GM23338 (cell line): Measurements from ENCODE around the gene NEURL1. TPM values are rescaled to one million over a fixed set of nuclear protein-coding genes. Genes with fewer than 3 reads are reported as not detected.

ENCODE experiments used
- ATAC-seq: fragments of 200-7000 bp; cut with Tn5 transposase; 3 replicates; pipeline ENCODE4 v1.9.1; 2020
- DNase-seq: peaks from one replicate; pipeline ENCODE4 v3.0.0-alpha.2; 2015; ENCODE audit warnings: low spot score
- H2AFZ ChIP-seq: fragments of 200-600 bp; sonication (generic); 2 replicates; pipeline ENCODE4 v1.8.0; 2016; ENCODE audit warnings: antibody characterized with exemption, mild to moderate bottlenecking, moderate library complexity
- H3F3A ChIP-seq: fragments of 200-600 bp; sonication (generic); replicated peaks from 2 replicates; pipeline ENCODE4 v1.8.0; 2017; ENCODE audit warnings: antibody characterized with exemption, mixed run types, low read depth
- H3K27ac ChIP-seq: fragments of 200-600 bp; sonication (generic); 2 replicates; pipeline ENCODE4 v1.6.1; 2016; ENCODE audit warnings: low read depth
- H3K27me3 ChIP-seq: fragments of 200-600 bp; sonication (generic); 2 replicates; pipeline ENCODE4 v1.8.0; 2016; ENCODE audit warnings: mild to moderate bottlenecking, mixed run types, moderate library complexity; ENCODE audit not compliant: insufficient read depth
- H3K36me3 ChIP-seq: fragments of 200-600 bp; sonication (generic); 2 replicates; pipeline ENCODE4 v1.8.0; 2016; ENCODE audit warnings: mild to moderate bottlenecking; ENCODE audit not compliant: insufficient read depth
- H3K4me1 ChIP-seq: fragments of 200-600 bp; sonication (generic); 2 replicates; pipeline ENCODE4 v1.8.0; 2016; ENCODE audit warnings: mild to moderate bottlenecking, moderate library complexity; ENCODE audit not compliant: insufficient read depth
- H3K4me2 ChIP-seq: fragments of 200-600 bp; sonication (generic); 2 replicates; pipeline ENCODE4 v1.7.1; 2017; ENCODE audit warnings: mixed run types
- H3K4me3 ChIP-seq: fragments of 200-600 bp; sonication (generic); 2 replicates; pipeline ENCODE4 v1.6.1; 2016; ENCODE audit warnings: mixed run types
- H3K79me2 ChIP-seq: fragments of 200-600 bp; sonication (generic); replicated peaks from 2 replicates; pipeline ENCODE4 v1.8.0; 2017; ENCODE audit warnings: mild to moderate bottlenecking; ENCODE audit not compliant: insufficient read depth
- H3K9me2 ChIP-seq: fragments of 200-600 bp; sonication (generic); 2 replicates; pipeline ENCODE4 v1.8.0; 2017; ENCODE audit not compliant: insufficient read depth
- H4K20me1 ChIP-seq: fragments of 200-600 bp; sonication (generic); replicated peaks from 2 replicates; pipeline ENCODE4 v1.8.0; 2017; ENCODE audit warnings: mild to moderate bottlenecking; ENCODE audit not compliant: insufficient read depth
- H3K27ac Mint-ChIP-seq: 2 replicates; pipeline ENCODE4 v1.8.0; 2020; ENCODE audit warnings: inconsistent platforms, mild to moderate bottlenecking, moderate library complexity, mixed read lengths
- H3K27me3 Mint-ChIP-seq: 3 replicates; pipeline ENCODE4 v1.8.0; 2022; ENCODE audit warnings: low read depth, mild to moderate bottlenecking, moderate library complexity, mixed read lengths, inconsistent platforms; ENCODE audit not compliant: insufficient read depth, poor library complexity
- H3K36me3 Mint-ChIP-seq: 3 replicates; pipeline ENCODE4 v1.8.0; 2021; ENCODE audit warnings: low read depth, mild to moderate bottlenecking, inconsistent platforms, moderate library complexity, mixed read lengths
- H3K4me1 Mint-ChIP-seq: 3 replicates; pipeline ENCODE4 v1.8.0; 2020; ENCODE audit warnings: mild to moderate bottlenecking, inconsistent platforms, mixed read lengths
- H3K4me3 Mint-ChIP-seq: 3 replicates; pipeline ENCODE4 v1.8.0; 2021; ENCODE audit warnings: moderate library complexity, mild to moderate bottlenecking, inconsistent platforms, mixed read lengths
- H3K9me3 Mint-ChIP-seq: 3 replicates; pipeline ENCODE4 v1.8.0; 2020; ENCODE audit warnings: moderate library complexity, mild to moderate bottlenecking, inconsistent platforms, mixed read lengths
- CREB1 ChIP-seq: fragments of 250-450 bp; sonication (Bioruptor Pico); IDR thresholded peaks from 2 replicates; pipeline ENCODE4 v1.5.0; 2020; ENCODE audit warnings: low read depth, mild to moderate bottlenecking, moderate library complexity
- CTCF ChIP-seq, 2 experiments: fragments of 200-600 bp in 1 of 2; sonication (generic) in 1 of 2; conservative IDR thresholded peaks; 2 replicates each; pipeline versions ENCODE4 v1.5.1 to v1.6.1; 2016 to 2017; ENCODE audit warnings: antibody characterized with exemption in 2 of 2, low read depth in 2 of 2, mild to moderate bottlenecking in 2 of 2, moderate library complexity in 1 of 2
- ETS1 ChIP-seq: IDR thresholded peaks from 2 replicates; pipeline ENCODE4 v1.6.1; 2016; ENCODE audit warnings: antibody characterized with exemption
- EZH2 ChIP-seq: fragments of 200-600 bp; sonication (generic); IDR thresholded peaks from one replicate; pipeline ENCODE4 v1.8.0; 2017; ENCODE audit warnings: antibody characterized with exemption, mild to moderate bottlenecking, low read depth; ENCODE audit not compliant: unreplicated experiment
- EZH2phosphoT487 ChIP-seq: fragments of 200-600 bp; sonication (generic); IDR thresholded peaks from one replicate; pipeline ENCODE4 v1.8.1; 2018; ENCODE audit warnings: antibody characterized with exemption; ENCODE audit not compliant: unreplicated experiment
- JUNB ChIP-seq: IDR thresholded peaks from one replicate; pipeline ENCODE4 v1.6.1; 2016; ENCODE audit warnings: antibody characterized with exemption; ENCODE audit not compliant: unreplicated experiment
- NANOG ChIP-seq: IDR thresholded peaks from 2 replicates; pipeline ENCODE4 v1.6.1; 2016; ENCODE audit warnings: antibody characterized with exemption, borderline replicate concordance
- POLR2AphosphoS5 ChIP-seq: IDR thresholded peaks from 2 replicates; pipeline ENCODE4 v1.6.1; 2016; ENCODE audit warnings: antibody characterized with exemption, low read depth
- REST ChIP-seq: IDR thresholded peaks from one replicate; pipeline ENCODE4 v1.6.1; 2018; ENCODE audit warnings: antibody characterized with exemption; ENCODE audit not compliant: unreplicated experiment
- STAT1 ChIP-seq: IDR thresholded peaks from one replicate; pipeline ENCODE4 v1.6.1; 2016; ENCODE audit warnings: antibody characterized with exemption; ENCODE audit not compliant: unreplicated experiment
- ZNF114 ChIP-seq: fragments of 250-450 bp; sonication (Bioruptor Pico); IDR thresholded peaks from 2 replicates; pipeline ENCODE4 v1.5.0; 2020; ENCODE audit warnings: mild to moderate bottlenecking, moderate library complexity
- ZNF331 ChIP-seq: fragments of 250-450 bp; sonication (Bioruptor Pico); IDR thresholded peaks from 2 replicates; pipeline ENCODE4 v1.5.0; 2020; ENCODE audit warnings: low read depth, mild to moderate bottlenecking, moderate library complexity
- ZNF462 ChIP-seq: fragments of 250-450 bp; sonication (Bioruptor Pico); IDR thresholded peaks from 2 replicates; pipeline ENCODE4 v1.5.0; 2020; ENCODE audit warnings: mild to moderate bottlenecking, moderate library complexity
- polyA plus RNA-seq: library from polyadenylated mRNA; unstranded; fragments of >200 nt; fragmentation: Nextera tagmentation; extraction: Ambion mirVana; gene quantifications from 2 replicates; pipeline ENCODE4 v1.2.1, GENCODE V29; 2016
- total RNA-seq: library from RNA; depleted of rRNA; stranded (reverse); fragments of >200 nt; shearing (Covaris generic); gene quantifications from 2 replicates; pipeline ENCODE4 v1.2.3, GENCODE V29; 2014

Gene NEURL1
- total and polyA plus RNA-seq, 2 experiments from 2014 or later = 0.82 to 1.1 TPM

GRCh38 chr10:103609231-103610082 is 116.0 kb downstream of the NEURL1 start:
- Mint-ChIP-seq H3K4me1 (peaks cover 3% of the 10 kb centered on the region; the same call in 1 of the 3 replicates), H3K27me3 (peaks cover 7% of the 10 kb centered on the region), H3K36me3 (peaks cover 23% of the 10 kb centered on the region; the same call in 2 of the 3 replicates), H3K4me3 (no peak overlapping the region), H3K27ac (no peak overlapping the region), H3K9me3 (peaks cover 15% of the 10 kb centered on the region)
- Histone ChIP-seq H3K27ac (no peak overlapping the region), H3K27me3 (no peaks in the 10 kb centered on the region), H3K4me1 (no peaks in the 10 kb centered on the region), H3K79me2 (no peaks in the 10 kb centered on the region), H3K4me2 (no peak overlapping the region), H2AFZ (no peak overlapping the region), H3K36me3 (0 out of 2 replicates have a peak, but pooled peaks cover 3% of the 10 kb centered on the region), H3K9me2 (no peaks in the 10 kb centered on the region), H4K20me1 (no peaks in the 10 kb centered on the region), H3F3A (no peaks in the 10 kb centered on the region), H3K4me3 (no peak overlapping the region)
- TF ChIP-seq ZNF462 (CRISPR knock-in tag) = no peak
- TF ChIP-seq NANOG = no peak
- TF ChIP-seq ZNF331 (CRISPR knock-in tag) = no peak
- no peak for TF ChIP-seq POLR2AphosphoS5
- TF ChIP-seq EZH2 = no peak
- TF ChIP-seq REST = no peak
- no peak for TF ChIP-seq CTCF (conservative IDR thresholded peaks at IDR 0.05; ENCODE audit: low read depth in 2 of 2)
- TF ChIP-seq ETS1 = no peak
- no peak for TF ChIP-seq JUNB
- TF ChIP-seq STAT1 = no peak
- no peak for TF ChIP-seq ZNF114 (CRISPR knock-in tag)
- no peak for TF ChIP-seq EZH2phosphoT487
- TF ChIP-seq CREB1 (CRISPR knock-in tag) = no peak
- DNase-seq = no peak
- no peak for ATAC-seq
